ENCODE results near the gene TOB1. TPM values are rescaled to one million over a fixed set of nuclear protein-coding genes. Genes with fewer than 3 reads are reported as not detected.

Gene TOB1
- total and polyA plus RNA-seq, 12 donors: 22.4 to 332 (median 62.7) TPM

GRCh38 chr17:50911890-50912289 is 45.7 kb upstream of the TOB1 start:
- TF ChIP-seq POLR2A (IDR thresholded peaks at IDR 0.05) (no peak), CTCF (IDR thresholded peaks at IDR 0.05) (no peak)

GRCh38 chr17:50911450-50911849 is 45.3 kb upstream of the TOB1 start:
- no peak overlapping the region for H3K4me3 ChIP-seq
- WGBS, 4 donors: 79 to 87% (median 85%) methylated on average over 6 of the region's 6 CpGs
- H3K9me3 ChIP-seq (replicated peaks in 1 of 3): no peaks in the 10 kb centered on the region
- intact Hi-C loops (cut with DNase I): no loop called here
- no peaks in the 10 kb centered on the region for H3K27me3 ChIP-seq
- no peaks in the 10 kb centered on the region for H3K4me1 ChIP-seq (replicated peaks in 1 of 2)
- no peak for TF ChIP-seq CTCF (IDR thresholded peaks at IDR 0.05)
- no peak for TF ChIP-seq POLR2A (IDR thresholded peaks at IDR 0.05)
- no peaks in the 10 kb centered on the region for H3K36me3 ChIP-seq (replicated peaks in 1 of 2)
- no peak overlapping the region for H3K27ac ChIP-seq
- no peak for DNase-seq

More at GRCh38 chr17:50911890-50912289, 45.7 kb upstream of the TOB1 start:
- 83 to 93% (median 87%) methylated on average over 2 to 4 of the region's 4 CpGs for WGBS, 4 donors
- Histone ChIP-seq H3K9me3 (replicated peaks in 1 of 3) (no peaks in the 10 kb centered on the region), H3K4me1 (replicated peaks in 1 of 2) (no peaks in the 10 kb centered on the region), H3K27me3 (no peaks in the 10 kb centered on the region), H3K4me3 (no peak overlapping the region), H3K36me3 (replicated peaks in 1 of 2) (no peaks in the 10 kb centered on the region), H3K27ac (no peak overlapping the region)
- no peak for DNase-seq
- intact Hi-C loops (cut with DNase I): no loop called here

GRCh38 chr17:50909765-50910605 is 43.8 kb upstream of the TOB1 start:
- no peaks in the 10 kb centered on the region for H3K4me1 ChIP-seq (replicated peaks in 1 of 2)
- H3K36me3 ChIP-seq (replicated peaks in 1 of 2): no peaks in the 10 kb centered on the region
- no peak overlapping the region for H3K4me3 ChIP-seq
- TF ChIP-seq POLR2A (IDR thresholded peaks at IDR 0.05) (no peak), CTCF (IDR thresholded peaks at IDR 0.05) (no peak)
- H3K27me3 ChIP-seq: no peaks in the 10 kb centered on the region
- no peak for DNase-seq
- intact Hi-C loops (cut with DNase I): no loop called here
- H3K9me3 ChIP-seq (replicated peaks in 1 of 3): no peaks in the 10 kb centered on the region
- WGBS, 4 donors: 82 to 88% (median 85%) methylated on average over 13 to 15 of the region's 15 CpGs
- peak overlapping the region in 1 of 5 donors; percentile 30 for H3K27ac ChIP-seq

DNA sequence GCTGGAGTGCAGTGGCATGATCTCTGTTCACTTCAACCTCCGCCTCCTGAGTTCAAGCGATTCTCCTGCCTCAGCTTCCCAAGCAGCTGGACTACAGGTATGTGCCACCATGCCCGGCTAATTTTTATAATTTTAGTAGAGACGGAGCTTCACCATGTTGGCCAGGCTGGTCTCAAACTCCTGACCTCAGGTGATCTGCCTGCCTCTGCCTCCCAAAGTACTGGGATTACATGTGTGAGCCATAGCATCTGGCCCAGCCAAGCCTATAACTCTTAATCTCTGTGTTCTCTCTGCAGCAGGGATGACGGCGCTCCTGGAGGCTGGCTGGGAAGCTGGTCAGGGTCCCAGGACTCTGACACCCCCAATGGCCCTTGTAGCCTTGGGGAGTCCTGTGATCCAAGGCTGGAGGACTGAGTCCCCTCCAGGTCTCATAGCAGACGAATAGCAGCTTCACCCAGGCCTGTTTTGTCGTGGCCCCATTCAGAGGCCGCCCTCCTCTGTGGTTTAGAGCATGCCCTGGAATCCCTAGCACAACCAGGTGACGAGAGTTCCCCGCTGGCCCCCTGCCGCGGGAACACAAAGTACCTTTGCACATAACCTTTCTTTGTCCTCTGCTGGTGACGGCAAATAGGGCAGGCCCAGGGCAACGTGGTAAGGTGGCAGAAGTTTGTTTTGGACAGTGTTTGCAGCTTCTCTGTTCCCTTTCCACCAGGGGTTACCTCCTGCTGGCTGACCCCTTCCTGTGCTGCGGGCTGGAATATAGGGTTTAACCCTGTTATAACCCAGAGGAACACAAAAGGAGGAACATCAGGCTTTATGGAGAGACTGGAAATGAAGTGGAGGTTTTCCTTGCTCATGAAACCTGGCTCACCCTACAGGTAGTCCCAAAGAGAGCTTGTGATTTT is 43.0 kb upstream of the TOB1 start:
- Histone ChIP-seq H3K4me3 (no peak overlapping the region), H3K27me3 (no peaks in the 10 kb centered on the region), H3K36me3 (replicated peaks in 1 of 2) (no peaks in the 10 kb centered on the region), H3K27ac (peak overlapping the region in 1 of 5 donors; percentile 30), H3K4me1 (replicated peaks in 1 of 2) (no peaks in the 10 kb centered on the region), H3K9me3 (replicated peaks in 1 of 3) (no peaks in the 10 kb centered on the region)
- intact Hi-C loops (cut with DNase I): no loop called here
- DNase-seq: peak in 2 of 7 donors; percentile 13 to 71
- TF ChIP-seq POLR2A (IDR thresholded peaks at IDR 0.05) (no peak), CTCF (IDR thresholded peaks at IDR 0.05) (no peak)
- 68 to 78% (median 71%) methylated on average over 14 to 16 of the region's 16 CpGs for WGBS, 4 donors
